ENCODE measurements around the gene AXL. TPM values are rescaled to one million over a fixed set of nuclear protein-coding genes. Genes with fewer than 3 reads are reported as not detected.

The AXL gene
- total and polyA plus RNA-seq, 4 donors = 8.2 to 53.0 (median 31.0) TPM

DNA sequence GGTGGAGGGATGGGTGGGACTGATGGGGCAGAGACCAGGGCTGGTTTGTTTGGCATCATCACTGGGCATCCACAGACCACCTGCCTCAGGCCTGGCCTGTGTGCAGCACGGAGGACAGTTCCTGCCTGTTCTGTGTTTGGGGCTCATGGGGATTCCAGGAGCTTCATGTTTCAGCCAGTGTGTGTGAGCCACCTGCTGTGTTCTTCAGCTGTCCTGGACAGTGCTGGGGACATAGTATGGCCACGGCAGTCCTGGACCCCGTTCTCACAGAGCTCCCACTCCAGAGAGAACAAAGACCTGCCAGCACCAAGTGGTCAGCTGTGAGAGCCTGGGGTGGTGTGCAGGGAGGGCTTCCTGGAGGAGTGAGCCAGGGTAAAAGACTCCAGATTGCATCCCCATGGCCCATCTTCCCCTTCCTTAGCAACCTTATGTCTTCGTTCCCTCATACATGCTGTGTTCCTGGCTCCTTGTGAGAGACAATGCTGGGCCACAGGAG, 89.0 kb downstream of the AXL start:
- Histone ChIP-seq H3K4me3 (no peak overlapping the region), H3K36me3 (ENCODE audit: control insufficient read depth in 4 of 4, insufficient read depth in 4 of 4, low read length in 4 of 4) (peaks cover 26 to 40% (median 32%) of the 10 kb centered on the region in 4 donors), H3K9me3 (ENCODE audit: control insufficient read depth in 4 of 4, insufficient read depth in 3 of 4, low read length in 3 of 4) (no peaks in the 10 kb centered on the region), H3K4me1 (ENCODE audit: control insufficient read depth in 5 of 5, insufficient read depth in 5 of 5, low read length in 5 of 5) (peaks cover 4 to 25% (median 9%) of the 10 kb centered on the region in 5 donors), H3K27me3 (ENCODE audit: control insufficient read depth in 3 of 3, insufficient read depth in 3 of 3, low read length in 2 of 3) (no peaks in the 10 kb centered on the region), H3K9ac (ENCODE audit: insufficient read depth in 1 of 2, low read length in 2 of 2) (peak overlapping the region in 1 of 2 donors; percentile 14), H3K27ac (ENCODE audit: low read depth in 1 of 2, low read length in 1 of 2) (peak overlapping the region; percentile 29 to 96)
- no peak for DNase-seq
- no peak for ATAC-seq (ENCODE audit: insufficient read depth, low FRiP score)
- 33 to 45% methylated on average over 4 of the region's 4 CpGs for WGBS, 2 donors
- TF ChIP-seq, protein P1, sequence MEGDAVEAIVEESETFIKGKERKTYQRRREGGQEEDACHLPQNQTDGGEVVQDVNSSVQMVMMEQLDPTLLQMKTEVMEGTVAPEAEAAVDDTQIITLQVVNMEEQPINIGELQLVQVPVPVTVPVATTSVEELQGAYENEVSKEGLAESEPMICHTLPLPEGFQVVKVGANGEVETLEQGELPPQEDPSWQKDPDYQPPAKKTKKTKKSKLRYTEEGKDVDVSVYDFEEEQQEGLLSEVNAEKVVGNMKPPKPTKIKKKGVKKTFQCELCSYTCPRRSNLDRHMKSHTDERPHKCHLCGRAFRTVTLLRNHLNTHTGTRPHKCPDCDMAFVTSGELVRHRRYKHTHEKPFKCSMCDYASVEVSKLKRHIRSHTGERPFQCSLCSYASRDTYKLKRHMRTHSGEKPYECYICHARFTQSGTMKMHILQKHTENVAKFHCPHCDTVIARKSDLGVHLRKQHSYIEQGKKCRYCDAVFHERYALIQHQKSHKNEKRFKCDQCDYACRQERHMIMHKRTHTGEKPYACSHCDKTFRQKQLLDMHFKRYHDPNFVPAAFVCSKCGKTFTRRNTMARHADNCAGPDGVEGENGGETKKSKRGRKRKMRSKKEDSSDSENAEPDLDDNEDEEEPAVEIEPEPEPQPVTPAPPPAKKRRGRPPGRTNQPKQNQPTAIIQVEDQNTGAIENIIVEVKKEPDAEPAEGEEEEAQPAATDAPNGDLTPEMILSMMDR (IDR thresholded peaks at IDR 0.05; ENCODE audit: control extremely low read depth, extremely low read depth) = no peak

DNA sequence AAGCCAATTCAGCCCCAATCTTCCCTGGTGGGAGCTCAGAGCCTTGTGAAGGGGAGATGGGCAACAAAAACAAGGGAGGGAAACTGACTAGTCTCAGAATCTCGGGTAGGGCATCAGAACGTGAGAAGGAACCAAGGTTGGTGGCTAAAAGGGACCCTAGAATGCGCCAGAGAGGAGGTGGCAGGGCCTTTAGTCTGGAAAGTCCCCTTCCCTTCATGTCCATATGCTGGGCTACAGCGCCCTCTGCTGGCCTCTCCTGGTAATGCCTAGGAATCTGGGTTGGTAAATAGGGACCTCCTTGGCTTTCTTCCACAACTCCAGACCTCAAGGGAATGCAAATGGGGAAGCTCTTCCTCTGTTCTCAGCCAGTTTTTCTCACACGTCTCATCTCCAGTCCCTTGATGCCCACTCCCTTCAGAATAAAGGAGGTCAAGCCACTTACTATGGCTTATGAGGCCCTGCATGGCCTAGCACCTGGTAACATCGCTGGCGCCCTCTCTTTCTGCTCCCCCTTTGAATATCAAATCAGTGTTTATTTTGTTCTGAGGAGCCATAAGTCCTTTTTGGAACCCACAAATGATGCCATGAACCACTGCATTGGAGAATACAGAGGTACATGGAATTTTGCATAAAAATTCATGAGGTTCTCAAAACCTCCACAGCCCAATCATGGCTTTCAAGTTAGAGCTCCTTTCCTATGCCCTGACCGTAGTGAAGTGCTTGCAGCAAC, 89.6 kb downstream of the AXL start:
- H3K9ac ChIP-seq (ENCODE audit: insufficient read depth in 1 of 2, low read length in 2 of 2) = peak overlapping the region in 1 of 2 donors; percentile 91
- ATAC-seq (ENCODE audit: insufficient read depth, low FRiP score) = peak; percentile 61
- no peak overlapping the region for H3K4me3 ChIP-seq
- peak; percentile 94 to 96 (median 95) for DNase-seq
- H3K27ac ChIP-seq (ENCODE audit: low read depth in 1 of 2, low read length in 1 of 2) = peak overlapping the region; percentile 96 to 97
- 17 to 19% methylated on average over 8 of the region's 8 CpGs for WGBS, 2 donors
- TF ChIP-seq, protein P1 (IDR thresholded peaks at IDR 0.05; ENCODE audit: control extremely low read depth, extremely low read depth) = peak; percentile 98
- no peaks in the 10 kb centered on the region for H3K9me3 ChIP-seq (ENCODE audit: control insufficient read depth in 4 of 4, insufficient read depth in 3 of 4, low read length in 3 of 4)
- peaks cover 22 to 43% (median 36%) of the 10 kb centered on the region in 4 donors for H3K36me3 ChIP-seq (ENCODE audit: control insufficient read depth in 4 of 4, insufficient read depth in 4 of 4, low read length in 4 of 4)
- peaks cover 4 to 25% (median 9%) of the 10 kb centered on the region in 5 donors for H3K4me1 ChIP-seq (ENCODE audit: control insufficient read depth in 5 of 5, insufficient read depth in 5 of 5, low read length in 5 of 5)
- H3K27me3 ChIP-seq (ENCODE audit: control insufficient read depth in 3 of 3, insufficient read depth in 3 of 3, low read length in 2 of 3) = no peaks in the 10 kb centered on the region

DNA sequence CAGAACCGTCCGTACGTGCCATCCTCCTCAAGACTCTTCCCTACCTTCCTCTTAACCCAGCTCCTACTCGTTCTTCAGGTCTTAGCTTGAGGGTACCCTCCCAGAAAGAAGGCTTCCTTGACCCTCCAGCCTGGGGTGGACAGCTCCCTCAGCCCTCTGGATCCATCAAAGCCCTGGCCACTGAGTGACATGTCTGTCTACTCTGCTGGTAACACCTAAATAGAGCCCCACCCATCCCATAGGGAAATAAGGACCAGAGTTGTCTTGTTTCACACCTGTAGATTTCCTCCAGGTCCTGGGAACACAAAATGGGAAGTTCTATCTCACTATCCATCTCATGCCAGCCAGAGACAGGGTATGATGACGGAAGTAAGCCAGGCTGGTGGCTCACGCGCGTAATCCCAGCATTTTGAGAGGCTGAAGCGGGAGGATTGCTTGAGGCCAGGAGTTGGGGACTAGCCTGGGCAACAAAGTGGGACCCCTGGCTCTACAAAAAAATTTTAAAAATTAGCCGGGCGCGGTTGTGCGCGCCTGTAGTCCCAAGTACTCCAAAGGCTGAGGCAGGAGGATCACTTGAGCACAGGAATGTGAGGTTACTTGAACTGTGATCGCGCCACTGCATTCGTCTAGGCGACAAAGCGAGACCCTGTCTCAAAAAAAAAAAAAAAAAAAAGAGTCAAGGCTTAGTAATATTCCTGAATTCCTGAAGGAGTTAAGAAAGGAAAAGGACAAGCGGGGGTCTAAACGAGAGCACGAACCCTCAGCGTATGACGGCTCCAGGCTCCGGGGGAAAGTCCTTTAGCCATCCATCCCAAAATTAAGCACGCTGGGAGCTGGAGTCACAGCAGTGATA, 90.4 kb downstream of the AXL start:
- no peaks in the 10 kb centered on the region for H3K9me3 ChIP-seq (ENCODE audit: control insufficient read depth in 4 of 4, insufficient read depth in 3 of 4, low read length in 3 of 4)
- ATAC-seq (ENCODE audit: insufficient read depth, low FRiP score) (no peak), DNase-seq (peak in 1 of 3 donors; percentile 39)
- peaks cover 4 to 25% (median 9%) of the 10 kb centered on the region in 5 donors for H3K4me1 ChIP-seq (ENCODE audit: control insufficient read depth in 5 of 5, insufficient read depth in 5 of 5, low read length in 5 of 5)
- H3K4me3 ChIP-seq = peak overlapping the region; percentile 88
- TF ChIP-seq, protein P1 (IDR thresholded peaks at IDR 0.05; ENCODE audit: control extremely low read depth, extremely low read depth) = no peak
- H3K27me3 ChIP-seq (ENCODE audit: control insufficient read depth in 3 of 3, insufficient read depth in 3 of 3, low read length in 2 of 3) = no peaks in the 10 kb centered on the region
- peak overlapping the region; percentile 96 to 97 for H3K27ac ChIP-seq (ENCODE audit: low read depth in 1 of 2, low read length in 1 of 2)
- peak overlapping the region; percentile 71 to 91 for H3K9ac ChIP-seq (ENCODE audit: insufficient read depth in 1 of 2, low read length in 2 of 2)
- peaks cover 17 to 38% (median 31%) of the 10 kb centered on the region in 4 donors for H3K36me3 ChIP-seq (ENCODE audit: control insufficient read depth in 4 of 4, insufficient read depth in 4 of 4, low read length in 4 of 4)
- 4 to 7% methylated on average over 26 of the region's 26 CpGs for WGBS, 2 donors
